ENCODE measurements around the gene KIF1B. TPM values are rescaled to one million over a fixed set of nuclear protein-coding genes. Genes with fewer than 3 reads are reported as not detected.
A peak's percentile ranks its signal among the peaks of the same experiment; 100 is the strongest.
"Not testable (repeated sequence)": the region's sequence is repeated elsewhere in the genome, so short reads cannot be mapped to it uniquely, and the experiment has no call there.

Gene KIF1B
- total and polyA plus RNA-seq, 11 donors = 25.0 to 137 (median 78.4) TPM

- peak overlapping the region in 3 of 12 donors; percentile 29 to 72 (median 31) for H3K27ac ChIP-seq
- no peaks in the 10 kb centered on the region for H3K9me3 ChIP-seq
- WGBS, 4 donors = 73 to 83% (median 80%) methylated on average over 6 of the region's 6 CpGs
- TF ChIP-seq POLR2A (IDR thresholded peaks at IDR 0.05) (no peak), CTCF (IDR thresholded peaks at IDR 0.05) (no peak)
- no peaks in the 10 kb centered on the region for H3K27me3 ChIP-seq
- intact Hi-C loops (cut with DNase I) = loop anchor here in 1 of 10 donors (5.0 kb wide), 1 partner anchor 33 kb away; no protein-coding TSS in a partner anchor
- H3K4me1 ChIP-seq = peaks cover 0 to 25% (median 0%) of the 10 kb centered on the region in 12 donors
- H3K4me3 ChIP-seq = peak overlapping the region in 1 of 12 donors; percentile 15
- DNase-seq = peak in 2 of 5 donors; percentile 32 to 34
- ATAC-seq = peak in 3 of 4 donors; percentile 62 to 85 (median 65)
- H3K36me3 ChIP-seq = peaks cover 3 to 100% (median 98%) of the 10 kb centered on the region in 9 donors
Measured at GRCh38 chr1:10415211-10415930, 205.0 kb downstream of the KIF1B start.

GRCh38 chr1:10415967-10416366, 205.6 kb downstream of the KIF1B start:
- Histone ChIP-seq H3K27ac (peak overlapping the region in 2 of 12 donors; percentile 24 to 72), H3K36me3 (peaks cover 3 to 100% (median 98%) of the 10 kb centered on the region in 9 donors), H3K4me1 (peaks cover 0 to 25% (median 0%) of the 10 kb centered on the region in 12 donors)
- whole genome bisulfite sequencing, 4 donors = 92 to 99% (median 97%) methylated on average over 1 of the region's 1 CpG
- not testable (repeated sequence) for H3K4me3 ChIP-seq, H3K27me3 ChIP-seq, H3K9me3 ChIP-seq, ATAC-seq, DNase-seq
- intact Hi-C loops (cut with DNase I) = loop anchor here in 1 of 10 donors (5.0 kb wide), 1 partner anchor 34 kb away; no protein-coding TSS in a partner anchor

- H3K4me1 ChIP-seq = peaks cover 0 to 24% (median 0%) of the 10 kb centered on the region in 12 donors
- H3K27me3 ChIP-seq, ATAC-seq, H3K27ac ChIP-seq, DNase-seq, H3K4me3 ChIP-seq, H3K9me3 ChIP-seq: not testable (repeated sequence)
- WGBS, 4 donors = 92 to 97% (median 96%) methylated on average over 8 of the region's 8 CpGs
- H3K36me3 ChIP-seq = peaks cover 0 to 78% (median 72%) of the 10 kb centered on the region in 9 donors
- intact Hi-C loops (cut with DNase I) = loop anchor here in 1 of 10 donors (5.0 kb wide), 1 partner anchor 36 kb away; no protein-coding TSS in a partner anchor
Measured at GRCh38 chr1:10418741-10419140, 208.4 kb downstream of the KIF1B start.

- peaks cover 0 to 72% (median 66%) of the 10 kb centered on the region in 9 donors for H3K36me3 ChIP-seq
- ATAC-seq (no peak), DNase-seq (no peak)
- no peak overlapping the region for H3K27ac ChIP-seq
- H3K4me3 ChIP-seq = no peak overlapping the region
- intact Hi-C loops (cut with DNase I) = loop anchor here in 1 of 10 donors (5.0 kb wide), 1 partner anchor 37 kb away; no protein-coding TSS in a partner anchor
- no peaks in the 10 kb centered on the region for H3K9me3 ChIP-seq
- TF ChIP-seq CTCF (IDR thresholded peaks at IDR 0.05) (no peak), POLR2A (IDR thresholded peaks at IDR 0.05) (no peak)
- no peaks in the 10 kb centered on the region for H3K27me3 ChIP-seq
- peaks cover 0 to 18% (median 0%) of the 10 kb centered on the region in 12 donors for H3K4me1 ChIP-seq
- WGBS, 4 donors = 88 to 94% (median 90%) methylated on average over 15 of the region's 15 CpGs
Measured at GRCh38 chr1:10419351-10419750, 209.0 kb downstream of the KIF1B start.

- H3K4me1 ChIP-seq = no peaks in the 10 kb centered on the region
- ATAC-seq (no peak), DNase-seq (no peak)
- 95 to 98% (median 97%) methylated on average over 2 to 5 of the region's 5 CpGs for WGBS, 4 donors
- no peak overlapping the region for H3K27ac ChIP-seq
- intact Hi-C loops (cut with DNase I) = loop anchor here in 2 of 10 donors (10.0 kb wide), 2 partner anchors 477 to 797 kb away; partner anchors contain the start of genes LZIC (in 1 of the 2) and NMNAT1 (in 1 of the 2)
- TF ChIP-seq POLR2A (IDR thresholded peaks at IDR 0.05) = no peak
- no peak for TF ChIP-seq CTCF (IDR thresholded peaks at IDR 0.05)
- H3K4me3 ChIP-seq = no peak overlapping the region
- peaks cover 0 to 51% (median 45%) of the 10 kb centered on the region in 9 donors for H3K36me3 ChIP-seq
- H3K9me3 ChIP-seq = no peaks in the 10 kb centered on the region
- H3K27me3 ChIP-seq = no peaks in the 10 kb centered on the region
Measured at GRCh38 chr1:10421637-10422036, 211.3 kb downstream of the KIF1B start.
